NCI-H2107 (cell line): ENCODE measurements around the gene ARHGAP24.
A peak's percentile ranks its signal among the peaks of the same experiment; 100 is the strongest.
"Not testable (repeated sequence)": the region's sequence is repeated elsewhere in the genome, so short reads cannot be mapped to it uniquely, and the experiment has no call there.

ENCODE experiments used
- DNase-seq: peaks from one replicate; lab custom pipeline; 2025; lab: John Stamatoyannopoulos, UW

Gene ARHGAP24

GRCh38 chr4:85482010-85482738 is 7.2 kb downstream of the ARHGAP24 start:
- DNase-seq = no peak

GRCh38 chr4:85486425-85487086 is 11.6 kb downstream of the ARHGAP24 start:
- no peak for DNase-seq

GRCh38 chr4:85488416-85488815 is 13.5 kb downstream of the ARHGAP24 start:
- peak; percentile 7 for DNase-seq

- no peak for DNase-seq
Observed at GRCh38 chr4:85489273-85489981, 14.5 kb downstream of the ARHGAP24 start.

GRCh38 chr4:85491527-85491926 is 16.6 kb downstream of the ARHGAP24 start:
- DNase-seq = peak; percentile 15

- DNase-seq = no peak
Observed at GRCh38 chr4:85492336-85492735, 17.4 kb downstream of the ARHGAP24 start.

- no peak for DNase-seq
Observed at GRCh38 chr4:85495621-85496020, 20.7 kb downstream of the ARHGAP24 start.

GRCh38 chr4:85496126-85496849 is 21.3 kb downstream of the ARHGAP24 start:
- DNase-seq = no peak

GRCh38 chr4:85496933-85497332 is 22.0 kb downstream of the ARHGAP24 start:
- no peak for DNase-seq

- no peak for DNase-seq
Observed at GRCh38 chr4:85498068-85498733, 23.3 kb downstream of the ARHGAP24 start.

- no peak for DNase-seq
Observed at GRCh38 chr4:85499573-85499972, 24.6 kb downstream of the ARHGAP24 start.

- no peak for DNase-seq
Observed at GRCh38 chr4:85500110-85500867, 25.3 kb downstream of the ARHGAP24 start.

GRCh38 chr4:85501145-85501544 is 26.2 kb downstream of the ARHGAP24 start:
- not testable (repeated sequence) for DNase-seq

- no peak for DNase-seq
Observed at GRCh38 chr4:85508654-85509053, 33.7 kb downstream of the ARHGAP24 start.

- DNase-seq = no peak
Observed at GRCh38 chr4:85509882-85510631, 35.1 kb downstream of the ARHGAP24 start.

GRCh38 chr4:85510632-85510984 is 35.7 kb downstream of the ARHGAP24 start:
- DNase-seq = no peak

GRCh38 chr4:85512446-85513205 is 37.7 kb downstream of the ARHGAP24 start:
- DNase-seq = no peak

GRCh38 chr4:85514117-85514516 is 39.2 kb downstream of the ARHGAP24 start:
- no peak for DNase-seq

GRCh38 chr4:85514783-85515182 is 39.8 kb downstream of the ARHGAP24 start:
- DNase-seq = no peak

- no peak for DNase-seq
Observed at GRCh38 chr4:85515701-85516100, 40.8 kb downstream of the ARHGAP24 start.
